RCC 7860 (cell line): ENCODE data around the gene CLEC16A.
"Not testable (repeated sequence)": the region's sequence is repeated elsewhere in the genome, so short reads cannot be mapped to it uniquely, and the experiment has no call there.

Experiments used
- DNase-seq: peaks from one replicate; pipeline ENCODE4 v3.0.0-alpha.2; 2015; ENCODE audit warnings: low spot score
- FAIRE-seq: peaks from 2 replicates; lab custom pipeline; 2012; peaks lifted over from hg19 to GRCh38; lab: Jason Lieb, UNC

The CLEC16A gene

GRCh38 chr16:10925285-10925684 is 19.1 kb upstream of the CLEC16A start:
- not testable (repeated sequence) for DNase-seq, FAIRE-seq

- FAIRE-seq (no peak), DNase-seq (no peak)
These were observed 18.3 kb upstream of the CLEC16A start for GRCh38 chr16:10926094-10926493.

DNA sequence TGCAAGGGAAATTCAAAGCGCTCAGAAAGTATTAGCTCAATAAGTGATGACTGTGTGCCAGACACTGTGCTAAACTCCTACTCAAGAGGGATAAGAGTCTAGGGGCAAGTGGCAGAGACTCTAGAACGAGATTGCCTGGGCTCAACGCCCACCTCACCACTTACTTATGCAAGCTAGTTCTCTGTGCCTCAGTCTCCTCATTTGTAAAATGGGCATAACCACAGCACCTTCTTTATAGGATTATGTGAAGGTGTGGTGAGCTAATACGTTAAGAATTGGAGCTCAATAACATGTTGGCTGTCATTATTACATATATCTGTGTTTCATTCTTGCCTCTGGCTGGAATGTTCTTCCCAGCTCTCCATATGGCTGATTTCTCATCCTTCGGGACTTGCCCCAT is 17.5 kb upstream of the CLEC16A start:
- no peak for DNase-seq
- FAIRE-seq, result no peak

GRCh38 chr16:10927497-10928112 is 16.8 kb upstream of the CLEC16A start:
- no peak for FAIRE-seq
- no peak for DNase-seq

- not testable (repeated sequence) for DNase-seq, FAIRE-seq
These were observed 15.3 kb upstream of the CLEC16A start for GRCh38 chr16:10929097-10929496.

DNA sequence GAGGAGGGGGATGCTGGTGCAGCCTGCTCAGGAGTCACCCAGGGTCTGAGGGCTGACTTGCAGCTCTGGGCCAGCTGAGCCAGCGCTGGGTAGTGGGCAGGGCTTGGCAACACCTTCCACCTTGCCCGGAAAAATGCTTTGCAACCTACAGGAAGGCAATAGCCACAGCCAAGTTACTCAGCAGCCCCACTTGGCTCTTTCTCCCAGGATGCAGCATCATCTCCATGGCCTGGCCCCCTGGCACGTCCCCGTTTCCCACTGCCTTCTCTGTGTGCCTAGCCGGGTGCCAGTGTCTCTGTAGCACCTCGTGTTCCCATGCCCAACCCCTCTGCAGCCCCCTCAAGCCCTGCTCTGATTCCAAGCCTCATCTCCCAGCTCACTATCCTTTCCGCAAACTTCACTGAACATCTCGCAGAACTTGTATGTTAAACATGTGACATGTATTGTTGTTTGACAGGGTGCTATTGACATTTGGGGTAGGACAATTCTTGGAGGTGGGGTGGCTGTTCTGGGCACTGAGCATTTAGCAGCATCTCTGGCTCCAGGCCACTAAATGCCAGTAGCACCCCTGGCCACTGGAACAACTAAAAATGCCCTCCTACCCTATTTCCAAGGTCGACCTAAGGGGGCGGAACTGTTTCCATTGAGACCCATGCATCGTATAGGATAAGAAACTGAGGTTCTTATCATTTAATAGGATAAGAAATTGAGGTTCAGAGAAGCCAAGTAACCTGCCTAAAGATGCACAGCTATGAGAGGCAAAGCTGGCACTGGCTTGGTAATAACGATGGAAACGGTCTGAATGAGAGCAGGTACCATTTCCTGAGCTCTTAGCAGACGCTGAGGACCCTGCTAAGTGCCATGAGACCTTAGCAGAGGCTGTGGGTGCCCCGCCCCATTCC is 14.3 kb upstream of the CLEC16A start:
- DNase-seq, result no peak
- no peak for FAIRE-seq

GRCh38 chr16:10930755-10931093 is 13.6 kb upstream of the CLEC16A start:
- FAIRE-seq (no peak), DNase-seq (no peak)

- DNase-seq (no peak), FAIRE-seq (no peak)
These were observed 13.2 kb upstream of the CLEC16A start for GRCh38 chr16:10931134-10931533.

DNA sequence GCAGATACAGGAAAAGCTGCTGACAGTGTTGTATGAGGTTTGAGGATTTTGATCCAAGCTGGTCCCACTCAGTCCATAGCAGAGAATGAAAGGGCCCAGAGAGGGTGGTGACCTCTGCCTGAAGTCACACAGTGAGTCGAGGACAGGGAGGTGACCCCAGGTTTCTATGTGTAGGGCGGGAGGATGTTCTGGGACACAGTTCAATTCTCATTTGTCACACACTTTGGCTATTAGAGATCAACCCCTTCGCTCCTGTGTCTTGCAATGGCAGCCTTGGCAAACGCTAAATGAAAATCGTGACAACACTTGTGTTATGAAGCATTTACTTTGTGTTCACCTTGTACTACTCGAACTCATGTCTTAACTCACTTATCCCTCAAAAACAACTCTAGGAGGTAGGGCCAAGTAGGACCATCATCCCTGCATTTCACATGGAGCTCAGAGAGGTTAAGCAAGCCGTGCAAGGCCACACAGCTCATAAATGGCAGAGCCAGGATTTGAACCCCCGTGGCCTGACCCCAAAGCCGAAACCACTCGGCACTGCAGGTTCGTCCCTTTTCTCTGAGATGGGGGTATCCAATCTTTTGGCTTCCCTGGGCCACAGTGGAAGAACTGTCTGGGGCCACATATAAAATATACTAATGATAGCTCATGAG is 12.3 kb upstream of the CLEC16A start:
- FAIRE-seq (no peak), DNase-seq (no peak)

DNA sequence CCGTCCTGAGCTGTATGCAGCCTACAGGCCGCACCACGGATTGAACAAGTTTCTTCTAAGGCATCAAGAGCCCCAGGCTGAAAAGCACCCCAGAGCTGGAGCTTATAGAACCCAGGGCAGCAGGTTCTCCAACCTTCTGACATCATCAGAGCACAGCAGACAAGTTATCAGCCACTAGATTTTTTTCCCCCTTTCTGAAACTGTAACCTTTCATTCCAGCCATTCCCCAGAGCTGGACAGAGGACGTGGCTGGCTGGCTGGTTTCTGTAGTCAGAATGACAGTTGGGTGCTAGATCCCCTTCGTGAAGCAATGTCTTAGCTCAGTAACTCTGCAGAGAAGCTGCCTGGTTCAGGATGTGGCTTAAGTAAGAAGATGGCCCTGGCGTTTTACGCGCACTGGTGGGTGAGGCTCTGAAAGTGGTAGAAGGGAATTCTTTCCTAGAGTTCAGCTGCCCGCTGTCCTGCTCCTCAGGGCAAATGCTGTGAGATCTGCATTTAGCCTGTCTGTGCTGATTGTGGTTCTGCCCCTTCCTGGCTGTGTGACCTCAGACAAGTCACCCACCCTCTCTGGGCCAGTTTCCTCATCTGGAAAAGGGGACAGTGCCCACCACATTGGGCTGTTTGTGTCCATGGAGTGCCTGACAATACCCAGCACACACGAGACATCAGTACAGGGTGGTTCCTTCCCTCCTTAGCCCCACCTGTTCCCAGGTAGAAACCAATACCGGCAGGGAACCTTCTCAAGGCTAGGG is 11.2 kb upstream of the CLEC16A start:
- FAIRE-seq (no peak), DNase-seq (no peak)

DNA sequence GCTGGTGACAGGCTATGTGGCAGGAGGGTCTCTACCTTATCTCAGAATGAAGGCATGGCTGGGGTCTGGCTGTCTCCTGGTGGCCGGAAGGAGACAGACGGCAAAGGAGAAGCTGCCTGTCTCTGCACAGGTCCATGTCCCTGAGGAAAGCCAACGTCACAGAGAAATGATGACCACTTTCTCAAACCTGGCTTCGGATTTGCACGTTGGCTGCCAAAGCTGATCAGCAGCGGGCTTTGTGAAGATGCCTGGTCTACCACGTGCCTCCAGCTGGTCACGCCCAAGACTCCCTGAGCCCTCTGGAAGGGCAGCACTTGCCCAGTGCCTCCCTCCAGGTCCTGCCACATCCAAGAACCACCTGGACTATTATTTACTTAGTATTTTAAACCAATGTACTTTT is 10.5 kb upstream of the CLEC16A start:
- DNase-seq, result no peak
- no peak for FAIRE-seq

DNA sequence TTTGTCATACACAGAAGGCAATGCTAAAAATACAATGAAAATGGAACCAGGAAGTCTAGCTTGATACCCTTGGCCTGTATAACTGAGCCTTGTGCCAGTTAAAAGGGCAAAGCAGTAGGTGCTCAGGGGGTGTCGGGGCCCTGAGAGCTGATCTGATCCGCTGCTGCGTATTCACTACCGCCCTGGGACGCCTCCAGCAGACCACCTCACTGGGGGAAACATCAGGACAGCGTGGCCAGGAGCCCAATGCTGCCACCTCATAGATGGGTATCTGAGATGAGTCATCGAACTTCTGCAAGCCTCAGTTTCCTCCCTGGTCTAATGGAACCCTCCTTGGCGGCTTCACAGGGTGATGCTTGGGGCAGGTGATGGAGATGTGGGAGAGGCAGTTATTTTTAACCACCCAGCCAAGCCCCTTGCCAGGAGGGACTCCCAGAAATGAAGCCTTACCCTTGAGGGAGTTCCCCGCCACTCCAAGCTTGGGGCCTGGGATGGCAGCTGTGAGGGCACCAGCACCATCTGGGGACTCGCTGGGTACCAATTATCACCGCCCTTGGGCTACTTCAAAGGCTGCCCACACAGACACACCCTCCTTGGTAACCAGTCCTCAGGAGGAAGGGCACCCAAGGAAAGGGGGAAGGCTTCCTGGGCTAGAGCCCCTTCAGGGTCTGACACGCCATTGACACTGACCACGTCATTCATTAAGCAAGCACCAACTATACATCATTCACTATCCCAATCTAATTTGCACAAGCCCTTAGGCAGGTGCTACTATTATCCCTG is 9.8 kb upstream of the CLEC16A start:
- DNase-seq, result no peak
- FAIRE-seq, result no peak

DNA sequence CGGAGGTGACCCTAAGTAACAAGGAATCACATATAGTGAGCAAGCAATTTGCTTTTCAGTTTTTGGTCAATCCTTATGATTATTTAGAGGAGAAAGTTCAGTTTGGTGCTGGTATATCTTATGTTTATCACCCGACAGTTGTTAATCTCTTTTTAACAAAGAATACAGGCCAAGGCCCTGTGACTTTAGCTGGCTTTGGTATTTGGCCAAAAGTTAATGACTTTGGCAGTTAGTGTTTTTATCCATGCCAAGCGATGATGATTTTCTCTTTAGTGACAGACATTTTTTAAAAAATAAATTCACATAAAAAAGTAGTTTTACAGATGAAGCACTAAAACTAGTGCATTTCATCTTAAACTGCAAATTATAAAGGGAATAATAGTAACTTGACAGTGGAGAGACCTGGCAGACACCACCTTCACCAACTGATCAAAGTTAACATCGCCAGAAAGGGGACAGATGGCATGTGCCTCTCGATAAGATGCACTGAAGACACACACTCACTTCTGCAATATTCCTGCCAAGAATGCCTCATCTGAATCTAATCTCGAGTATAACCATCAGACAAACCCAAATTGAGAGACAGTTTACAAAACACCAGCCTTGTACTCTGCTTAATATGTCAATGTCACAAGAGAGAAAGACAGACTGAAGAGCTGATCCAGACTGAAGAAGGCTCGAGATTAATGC is 9.0 kb upstream of the CLEC16A start:
- no peak for FAIRE-seq

GRCh38 chr16:10936272-10936984 is 7.9 kb upstream of the CLEC16A start:
- DNase-seq (no peak), FAIRE-seq (no peak)

More for the DNA sequence above, 9.0 kb upstream of the CLEC16A start:
- DNase-seq, result no peak

GRCh38 chr16:10937068-10937859 is 7.1 kb upstream of the CLEC16A start:
- FAIRE-seq (no peak), DNase-seq (no peak)

DNA sequence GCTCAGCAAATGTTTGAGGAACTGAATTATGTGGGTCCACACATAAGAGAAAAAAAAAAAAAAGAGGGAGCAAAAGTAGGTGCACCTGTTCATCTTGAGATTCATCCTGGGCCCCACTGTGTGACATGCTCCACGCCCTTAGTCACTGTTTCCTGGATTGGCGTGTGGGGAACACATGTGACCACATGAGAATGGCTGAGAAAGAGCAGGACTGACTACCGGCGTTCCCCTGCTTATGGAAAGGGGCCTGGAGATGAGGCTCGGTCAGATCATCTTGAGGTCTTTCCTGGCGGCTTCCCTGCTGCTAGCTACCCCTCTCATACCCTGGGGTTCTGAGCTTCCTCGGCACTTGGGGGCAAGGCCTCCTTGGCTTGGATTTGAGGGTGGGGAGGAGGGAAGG is 6.0 kb upstream of the CLEC16A start:
- no peak for FAIRE-seq

GRCh38 chr16:10938796-10939648 is 5.3 kb upstream of the CLEC16A start:
- FAIRE-seq (no peak), DNase-seq (no peak)

More for the DNA sequence above, 6.0 kb upstream of the CLEC16A start:
- no peak for DNase-seq
